GM23248 (cell line): Measurements from ENCODE around the gene CDK14. TPM values are rescaled to one million over a fixed set of nuclear protein-coding genes. Genes with fewer than 3 reads are reported as not detected.

Experiments
- DNase-seq: peaks from one replicate; pipeline ENCODE4 v3.0.0-alpha.2; 2015
- H2AFZ ChIP-seq: fragments of 200-600 bp; sonication (generic); 2 replicates; pipeline ENCODE4 v1.6.1; 2016; ENCODE audit warnings: antibody characterized with exemption
- H3F3A ChIP-seq: fragments of 200-600 bp; sonication (generic); 2 replicates; pipeline ENCODE4 v1.6.1; 2016; ENCODE audit warnings: mild to moderate bottlenecking, antibody characterized with exemption, mixed run types; ENCODE audit not compliant: insufficient read depth
- H3K27ac ChIP-seq: fragments of 200-600 bp; sonication (generic); 2 replicates; pipeline ENCODE4 v1.5.1; 2016; ENCODE audit warnings: mild to moderate bottlenecking
- H3K27me3 ChIP-seq: fragments of 200-600 bp; sonication (generic); replicated peaks from 2 replicates; pipeline ENCODE4 v1.6.1; 2016; ENCODE audit warnings: mild to moderate bottlenecking; ENCODE audit not compliant: insufficient read depth
- H3K36me3 ChIP-seq: fragments of 200-600 bp; sonication (generic); 2 replicates; pipeline ENCODE4 v1.6.1; 2016; ENCODE audit warnings: low read depth, mild to moderate bottlenecking
- H3K4me1 ChIP-seq: fragments of 200-600 bp; sonication (generic); 2 replicates; pipeline ENCODE4 v1.6.1; 2016; ENCODE audit warnings: mild to moderate bottlenecking; ENCODE audit not compliant: insufficient read depth
- H3K4me2 ChIP-seq: fragments of 200-600 bp; sonication (generic); one replicate; pipeline ENCODE4 v1.6.1; 2016; ENCODE audit warnings: mild to moderate bottlenecking; ENCODE audit not compliant: unreplicated experiment
- H3K4me3 ChIP-seq: fragments of 200-600 bp; sonication (generic); 2 replicates; pipeline ENCODE4 v1.5.1; 2016; ENCODE audit warnings: mild to moderate bottlenecking
- H3K79me2 ChIP-seq: fragments of 200-600 bp; sonication (generic); 2 replicates; pipeline ENCODE4 v1.6.1; 2016; ENCODE audit warnings: mild to moderate bottlenecking; ENCODE audit not compliant: insufficient read depth
- H3K9ac ChIP-seq: fragments of 200-600 bp; sonication (generic); 2 replicates; pipeline ENCODE4 v1.6.1; 2016; ENCODE audit warnings: mild to moderate bottlenecking
- H3K9me2 ChIP-seq: fragments of 200-600 bp; sonication (generic); 2 replicates; pipeline ENCODE4 v1.6.1; 2016; ENCODE audit warnings: mixed run types, mild to moderate bottlenecking, moderate library complexity; ENCODE audit not compliant: insufficient read depth
- H3K9me3 ChIP-seq: fragments of 200-600 bp; sonication (generic); one replicate; pipeline ENCODE4 v1.6.1; 2017; ENCODE audit warnings: low read depth
- H4K20me1 ChIP-seq: fragments of 200-600 bp; sonication (generic); 2 replicates; pipeline ENCODE4 v1.6.0; 2016; ENCODE audit not compliant: insufficient read depth
- EZH2 ChIP-seq: fragments of 200-600 bp; sonication (generic); IDR thresholded peaks from 2 replicates; pipeline ENCODE4 v1.6.1; 2018; ENCODE audit warnings: antibody characterized with exemption, mild to moderate bottlenecking; ENCODE audit not compliant: insufficient read depth, poor library complexity, severe bottlenecking
- EZH2phosphoT487 ChIP-seq: fragments of 200-600 bp; sonication (generic); IDR thresholded peaks from 2 replicates; pipeline ENCODE4 v1.6.1; 2018; ENCODE audit warnings: antibody characterized with exemption, moderate library complexity, mild to moderate bottlenecking, low read depth; ENCODE audit not compliant: insufficient read depth
- WGBS, 2 experiments: methylation state at CpG; one replicate each; pipeline ENCODE4 v1.1.6; 2015 to 2017; ENCODE audit warnings: low lambda C conversion rate in 2 of 2, low coverage in 1 of 2; ENCODE audit errors: missing lambda C conversion rate in 2 of 2; 5-methylcytosine and 5-hydroxymethylcytosine counted together
- in situ Hi-C: fragments of 300-500 bp; cut with MboI; formaldehyde crosslinking; loops from 2 replicates; pipeline ENCODE4 v1.15.0; 2020
- polyA plus RNA-seq: library from polyadenylated mRNA; unstranded; fragments of >200 nt; fragmentation: Nextera tagmentation; extraction: Ambion mirVana; gene quantifications from 2 replicates; pipeline ENCODE4 v1.2.1, GENCODE V29; 2016
- total RNA-seq: library from RNA; depleted of rRNA; stranded (reverse); fragments of >200 nt; shearing (Covaris generic); gene quantifications from 2 replicates; pipeline ENCODE4 v1.2.3, GENCODE V29; 2014

CDK14 gene
- total and polyA plus RNA-seq, 2 experiments from 2014 or later: 19.9 to 21.2 TPM

- Histone ChIP-seq H2AFZ (no peak overlapping the region), H3K9me2 (no peaks in the 10 kb centered on the region), H3K4me1 (peaks cover 7% of the 10 kb centered on the region; the same call in 1 of the 2 replicates), H3K36me3 (no peaks in the 10 kb centered on the region), H3K4me2 (no peak overlapping the region), H3K9me3 (no peaks in the 10 kb centered on the region), H3K27me3 (no peaks in the 10 kb centered on the region), H4K20me1 (no peaks in the 10 kb centered on the region), H3F3A (no peaks in the 10 kb centered on the region), H3K4me3 (no peak overlapping the region), H3K9ac (no peak overlapping the region), H3K79me2 (0 out of 2 replicates have a peak, but pooled peaks cover 4% of the 10 kb centered on the region), H3K27ac (no peak overlapping the region)
- in situ Hi-C loops: no loop called here
- no peak for DNase-seq
- TF ChIP-seq EZH2: no peak
- no peak for TF ChIP-seq EZH2phosphoT487
- WGBS, 2 experiments: 49 to 53% methylated on average over 2 of the region's 2 CpGs
Observed at GRCh38 chr7:90877201-90877600, 281.1 kb downstream of the CDK14 start.

DNA sequence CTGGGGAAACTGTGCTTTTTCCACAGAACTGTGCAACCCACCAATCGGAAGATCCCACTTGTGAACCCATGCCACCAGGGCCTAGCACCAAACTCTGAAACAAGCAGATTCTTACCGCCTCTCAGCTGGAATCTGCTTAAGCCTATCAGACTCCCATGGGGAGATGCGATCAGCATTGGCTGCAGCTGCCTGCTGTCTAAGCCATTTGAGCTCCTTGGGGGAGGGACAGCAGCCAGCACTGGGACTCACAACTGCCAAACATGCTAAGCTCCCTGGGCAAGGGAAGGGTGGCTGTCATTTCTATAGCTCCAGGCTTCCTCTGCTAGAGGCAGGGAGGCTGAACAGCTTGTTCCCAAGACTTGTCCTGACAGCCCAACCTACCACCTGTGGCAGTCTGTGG, 283.8 kb downstream of the CDK14 start:
- no peak overlapping the region for H3K9ac ChIP-seq
- no peak overlapping the region for H2AFZ ChIP-seq
- H3K9me3 ChIP-seq: no peaks in the 10 kb centered on the region
- no peaks in the 10 kb centered on the region for H3K27me3 ChIP-seq
- TF ChIP-seq EZH2phosphoT487 (no peak), EZH2 (no peak)
- no peaks in the 10 kb centered on the region for H4K20me1 ChIP-seq
- H3K36me3 ChIP-seq: no peaks in the 10 kb centered on the region
- H3K79me2 ChIP-seq: 0 out of 2 replicates have a peak, but pooled peaks cover 4% of the 10 kb centered on the region
- in situ Hi-C loops: no loop called here
- no peaks in the 10 kb centered on the region for H3F3A ChIP-seq
- peaks cover 7% of the 10 kb centered on the region; the same call in 1 of the 2 replicates for H3K4me1 ChIP-seq
- H3K27ac ChIP-seq: no peak overlapping the region
- WGBS, 2 experiments: 62 to 72% methylated on average over 3 of the region's 3 CpGs
- H3K9me2 ChIP-seq: no peaks in the 10 kb centered on the region
- no peak overlapping the region for H3K4me2 ChIP-seq
- no peak overlapping the region for H3K4me3 ChIP-seq
- DNase-seq: no peak

DNA sequence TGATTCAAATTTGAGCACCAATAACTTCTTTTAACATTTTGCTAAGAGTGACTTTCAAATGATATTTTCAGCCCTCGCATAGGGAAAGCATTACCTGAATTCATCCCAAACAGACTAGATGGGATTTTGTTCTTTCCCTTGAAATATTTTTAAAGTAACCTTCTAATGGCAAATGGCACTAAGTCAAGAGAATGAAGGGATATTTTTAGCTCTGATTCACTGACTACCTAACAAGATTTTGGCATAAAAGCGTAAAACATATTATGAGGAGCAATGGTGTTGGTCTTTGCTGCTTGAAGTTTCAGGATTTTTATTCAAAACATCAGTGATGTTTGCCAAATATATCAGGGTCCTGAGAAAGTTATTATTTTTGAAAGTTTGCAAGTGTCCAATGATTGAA, 290.3 kb downstream of the CDK14 start:
- H3K27me3 ChIP-seq: no peaks in the 10 kb centered on the region
- no peak overlapping the region for H2AFZ ChIP-seq
- in situ Hi-C loops: no loop called here
- no peak overlapping the region for H3K4me2 ChIP-seq
- peaks cover 4% of the 10 kb centered on the region; the same call in 1 of the 2 replicates for H3K4me1 ChIP-seq
- no peak overlapping the region for H3K9ac ChIP-seq
- no peak overlapping the region for H3K4me3 ChIP-seq
- H3K27ac ChIP-seq: no peak overlapping the region
- TF ChIP-seq EZH2phosphoT487: no peak
- TF ChIP-seq EZH2: no peak
- DNase-seq: no peak
- 98 to 100% methylated on average over 2 of the region's 2 CpGs for WGBS, 2 experiments
- H3F3A ChIP-seq: peaks cover 2% of the 10 kb centered on the region; the same call in 1 of the 2 replicates
- H3K9me2 ChIP-seq: no peaks in the 10 kb centered on the region
- no peaks in the 10 kb centered on the region for H3K79me2 ChIP-seq
- H4K20me1 ChIP-seq: no peaks in the 10 kb centered on the region
- no peaks in the 10 kb centered on the region for H3K36me3 ChIP-seq
- no peaks in the 10 kb centered on the region for H3K9me3 ChIP-seq

DNA sequence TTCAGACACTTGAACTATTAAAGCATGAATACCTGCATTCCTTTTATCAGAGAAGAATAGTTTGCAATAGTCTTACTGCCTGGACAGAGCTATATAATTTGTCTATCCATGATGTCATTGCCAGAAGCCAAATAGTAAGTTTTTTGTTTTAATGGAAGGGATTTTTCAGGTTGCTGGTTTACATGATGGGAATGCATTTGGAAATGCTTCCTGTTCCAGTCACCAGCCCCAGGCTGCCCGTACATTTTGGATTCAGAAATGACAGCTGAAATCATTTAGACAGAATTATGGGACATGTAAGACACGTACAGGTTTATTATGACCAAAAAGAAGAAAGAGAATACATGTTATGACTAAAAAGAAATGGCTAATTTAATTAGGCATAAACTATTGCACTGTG, 293.1 kb downstream of the CDK14 start:
- H3K9me3 ChIP-seq: no peaks in the 10 kb centered on the region
- no peak overlapping the region for H3K9ac ChIP-seq
- no peak overlapping the region for H3K27ac ChIP-seq
- H3K79me2 ChIP-seq: no peaks in the 10 kb centered on the region
- H3K4me3 ChIP-seq: no peak overlapping the region
- H2AFZ ChIP-seq: no peak overlapping the region
- H3K36me3 ChIP-seq: no peaks in the 10 kb centered on the region
- TF ChIP-seq EZH2 (no peak), EZH2phosphoT487 (no peak)
- peaks cover 5% of the 10 kb centered on the region; the same call in 1 of the 2 replicates for H3F3A ChIP-seq
- no peak overlapping the region for H3K4me2 ChIP-seq
- WGBS, 2 experiments: 97 to 98% methylated on average over 2 of the region's 2 CpGs
- no peaks in the 10 kb centered on the region for H3K9me2 ChIP-seq
- no peaks in the 10 kb centered on the region for H3K27me3 ChIP-seq
- no peak for DNase-seq
- H3K4me1 ChIP-seq: peaks cover 4% of the 10 kb centered on the region; the same call in 1 of the 2 replicates
- H4K20me1 ChIP-seq: no peaks in the 10 kb centered on the region
- in situ Hi-C loops: no loop called here
